DMS 273 treated with DMSO at 0.1 percent for 48 hours (cell line): ENCODE data around the gene PRKCA.
"Not testable (repeated sequence)": the region's sequence is repeated elsewhere in the genome, so short reads cannot be mapped to it uniquely, and the experiment has no call there.

Experiments used
- DNase-seq: peaks from one replicate; lab custom pipeline; 2025; lab: John Stamatoyannopoulos, UW

Gene PRKCA

DNA sequence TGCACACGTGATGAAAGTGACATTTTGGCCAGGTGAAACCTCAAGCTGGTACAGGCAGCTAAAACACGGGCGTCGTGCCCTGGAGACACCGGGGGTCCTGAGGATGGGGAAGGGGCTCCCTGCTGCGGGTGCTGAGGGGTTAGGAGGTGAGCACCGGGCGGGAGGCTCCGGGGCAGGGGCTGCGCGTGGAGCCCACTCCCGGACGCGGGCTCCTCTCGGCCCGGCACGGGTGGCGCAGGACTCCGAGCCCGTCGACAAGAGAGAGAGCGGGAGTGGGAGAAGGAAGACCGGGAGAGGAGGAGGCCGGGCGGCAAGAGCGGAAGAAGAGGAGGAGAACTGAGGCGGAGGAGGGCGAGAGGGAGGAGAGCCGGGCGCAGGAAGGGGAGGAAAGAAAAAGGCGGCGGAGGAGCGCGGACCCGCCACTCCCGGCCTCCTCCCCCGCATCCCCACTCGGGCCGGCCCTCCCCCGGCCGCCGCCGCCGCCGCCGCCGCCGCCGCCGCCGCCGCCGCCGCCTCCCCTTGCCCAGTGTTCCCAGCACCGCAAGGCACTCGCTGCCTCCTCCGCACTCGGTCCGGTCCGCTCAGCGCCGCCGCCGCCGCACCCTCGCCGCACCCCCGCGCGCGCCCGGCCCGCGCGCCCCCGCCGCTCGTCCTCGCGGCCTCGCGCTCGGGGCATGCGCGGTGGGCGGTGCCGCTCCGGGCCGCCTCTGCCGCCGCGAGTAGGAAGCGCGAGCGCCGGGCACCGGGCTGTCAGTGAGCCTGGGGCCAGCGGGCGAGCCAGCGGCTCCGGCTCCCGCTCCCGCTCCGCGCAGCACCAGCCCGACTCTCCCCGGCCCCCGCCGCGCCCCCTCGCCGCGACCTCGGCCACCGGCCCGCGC lies at the start of gene PRKCA:
Gene PRKCA (plus strand): TSS at position 750 of the 878 bp plus-strand sequence.
- peak; percentile 46 for DNase-seq

- DNase-seq: not testable (repeated sequence)
Measured at GRCh38 chr17:66253458-66253857, 49.0 kb upstream of the PRKCA start.

DNA sequence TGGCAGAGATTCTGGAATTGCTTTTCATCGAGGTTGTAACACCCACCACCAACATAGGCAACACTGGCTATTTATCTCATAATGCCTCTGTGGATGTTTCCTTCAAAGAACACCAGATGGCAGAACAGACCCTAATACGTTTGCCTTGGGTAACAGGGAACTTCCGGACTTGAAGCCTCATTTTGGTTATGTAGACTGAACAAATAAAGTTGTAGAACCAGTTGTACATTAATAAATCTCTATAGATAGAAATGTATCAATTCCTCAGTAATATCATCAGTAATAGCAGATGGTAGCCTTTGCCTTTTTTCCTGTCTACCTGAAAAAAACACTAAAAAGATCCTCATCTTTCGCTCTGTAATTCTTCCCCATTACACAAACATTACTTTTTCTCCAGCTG lies 47.3 kb upstream of the PRKCA start:
- peak; percentile 30 for DNase-seq

- DNase-seq: no peak
Measured at GRCh38 chr17:66255527-66255971, 46.9 kb upstream of the PRKCA start.

DNA sequence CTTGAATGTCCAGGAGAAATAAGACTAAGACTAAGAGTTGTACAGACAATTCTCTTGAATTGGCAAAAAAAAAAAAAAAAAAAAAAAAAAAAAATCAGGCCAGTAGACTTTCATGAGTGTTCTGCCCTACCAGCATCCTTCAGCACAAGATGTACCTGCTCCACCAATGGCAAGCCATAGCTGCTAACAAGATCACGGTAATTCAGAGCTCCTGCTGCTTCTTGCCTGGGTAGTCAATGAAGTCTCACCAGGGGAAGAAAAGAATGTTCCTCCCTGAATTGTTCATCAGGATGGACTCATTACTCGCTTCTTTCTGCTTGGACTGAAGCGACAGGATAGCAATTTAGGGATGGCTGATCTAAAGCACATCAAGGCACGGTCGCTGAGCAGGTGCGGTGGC lies 42.1 kb upstream of the PRKCA start:
- DNase-seq: no peak

DNA sequence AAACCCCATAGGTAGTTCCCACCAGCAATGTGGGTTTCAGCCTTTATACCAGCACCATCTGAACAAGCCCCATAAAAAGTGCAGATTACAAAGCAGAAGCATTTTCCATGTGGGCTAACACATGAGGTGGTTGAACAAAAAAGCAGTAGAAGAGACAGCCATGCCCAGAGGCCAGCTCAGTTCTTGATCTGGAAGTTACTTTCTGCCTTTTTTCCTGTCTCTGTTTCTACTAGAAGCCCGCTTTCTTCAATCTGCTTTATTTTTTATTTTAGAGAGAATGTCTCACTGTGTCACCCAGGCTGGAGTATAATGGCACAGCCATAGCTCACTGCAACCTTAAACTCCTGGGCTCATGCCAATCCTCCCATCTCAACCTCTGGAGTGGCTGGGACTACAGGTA lies 41.7 kb upstream of the PRKCA start:
- no peak for DNase-seq

DNA sequence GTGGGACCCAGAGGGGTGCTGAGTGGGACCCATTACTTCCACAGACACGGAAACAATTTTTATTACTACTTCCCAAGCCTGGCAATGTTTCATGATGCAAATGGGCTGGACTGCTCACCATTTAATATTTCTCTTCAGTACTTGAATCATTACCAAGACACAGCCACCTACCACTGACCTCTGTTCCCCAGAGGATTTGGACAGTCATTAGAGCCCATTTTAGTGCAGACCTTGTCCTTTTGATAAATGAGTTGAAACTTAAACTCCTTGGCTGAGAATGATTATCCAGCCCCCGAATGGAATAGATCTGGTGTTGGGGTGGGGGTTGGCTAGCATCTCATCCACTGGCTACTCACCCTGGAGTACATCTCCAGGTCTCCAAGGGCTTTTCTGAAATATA lies 39.6 kb upstream of the PRKCA start:
- DNase-seq: no peak

DNA sequence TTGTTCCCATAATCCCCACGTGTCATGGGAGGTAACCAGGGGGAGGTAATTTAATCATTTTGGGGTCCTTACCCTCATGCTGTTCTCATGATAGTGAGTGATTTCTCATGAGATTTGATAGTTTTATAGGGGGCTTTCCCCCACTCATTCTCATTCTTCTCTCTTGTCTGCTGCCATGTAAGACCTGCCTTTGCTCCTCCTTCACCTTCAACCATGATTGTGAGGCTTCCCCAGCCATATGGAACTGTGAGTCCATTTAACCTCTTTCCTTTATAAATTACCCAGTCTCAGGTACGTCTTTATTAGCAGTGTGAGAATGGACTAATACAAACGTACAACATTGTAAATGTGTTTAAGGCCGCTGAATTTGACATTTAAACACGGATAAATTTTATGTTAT lies 37.7 kb upstream of the PRKCA start:
- DNase-seq: no peak

DNA sequence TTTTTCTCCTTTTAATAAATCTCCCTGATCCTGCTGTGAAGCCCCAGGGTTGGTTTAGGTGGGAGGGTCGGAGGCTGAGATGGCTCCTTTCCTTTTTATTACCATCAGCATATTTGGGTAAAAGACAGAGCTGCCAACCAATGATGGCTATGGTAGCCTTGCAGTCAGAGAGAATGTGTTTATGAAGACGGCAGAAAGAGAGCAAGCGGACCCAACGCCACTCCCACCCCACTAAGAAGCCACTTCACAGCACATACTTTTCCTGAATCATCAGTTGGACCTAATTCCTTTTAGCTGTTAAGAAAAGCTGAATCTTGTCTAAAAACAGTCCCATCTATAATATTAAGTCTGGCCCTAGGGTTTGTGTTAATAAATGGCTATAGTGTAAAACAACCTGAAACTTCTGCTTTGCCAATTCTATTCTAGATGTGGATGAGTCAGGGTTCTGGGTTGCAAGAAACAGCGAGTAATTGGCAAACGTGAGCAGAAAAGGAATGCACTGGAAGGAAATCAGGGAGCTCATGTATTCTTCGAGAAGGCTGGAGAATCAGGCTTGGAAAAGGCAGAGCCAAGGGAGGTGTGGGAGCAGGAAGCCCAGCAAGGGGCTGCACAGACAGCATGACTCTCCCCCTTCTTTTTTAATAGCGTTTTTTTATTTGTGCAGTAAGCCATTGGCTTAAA lies 34.0 kb upstream of the PRKCA start:
- DNase-seq: no peak

GRCh38 chr17:66270106-66270505 lies 32.3 kb upstream of the PRKCA start:
- DNase-seq: no peak

DNA sequence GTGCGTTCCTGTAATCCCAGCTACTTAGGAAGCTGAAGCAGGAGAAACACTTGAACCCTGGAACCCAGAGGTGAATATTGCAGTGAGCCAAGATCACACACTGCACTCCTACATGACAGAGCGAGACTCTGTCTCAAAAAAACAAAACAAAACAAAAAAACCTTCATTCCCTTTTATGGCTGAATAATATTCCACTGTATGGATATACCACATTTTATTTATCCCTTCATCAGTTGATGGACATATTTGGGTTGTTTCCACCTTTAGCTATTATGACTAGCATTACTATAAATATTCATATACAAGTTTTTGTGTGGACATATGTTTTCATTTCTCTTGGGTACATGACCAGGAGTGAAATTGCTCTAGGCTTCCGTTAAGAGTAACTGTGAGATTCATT lies 30.9 kb upstream of the PRKCA start:
- no peak for DNase-seq

DNA sequence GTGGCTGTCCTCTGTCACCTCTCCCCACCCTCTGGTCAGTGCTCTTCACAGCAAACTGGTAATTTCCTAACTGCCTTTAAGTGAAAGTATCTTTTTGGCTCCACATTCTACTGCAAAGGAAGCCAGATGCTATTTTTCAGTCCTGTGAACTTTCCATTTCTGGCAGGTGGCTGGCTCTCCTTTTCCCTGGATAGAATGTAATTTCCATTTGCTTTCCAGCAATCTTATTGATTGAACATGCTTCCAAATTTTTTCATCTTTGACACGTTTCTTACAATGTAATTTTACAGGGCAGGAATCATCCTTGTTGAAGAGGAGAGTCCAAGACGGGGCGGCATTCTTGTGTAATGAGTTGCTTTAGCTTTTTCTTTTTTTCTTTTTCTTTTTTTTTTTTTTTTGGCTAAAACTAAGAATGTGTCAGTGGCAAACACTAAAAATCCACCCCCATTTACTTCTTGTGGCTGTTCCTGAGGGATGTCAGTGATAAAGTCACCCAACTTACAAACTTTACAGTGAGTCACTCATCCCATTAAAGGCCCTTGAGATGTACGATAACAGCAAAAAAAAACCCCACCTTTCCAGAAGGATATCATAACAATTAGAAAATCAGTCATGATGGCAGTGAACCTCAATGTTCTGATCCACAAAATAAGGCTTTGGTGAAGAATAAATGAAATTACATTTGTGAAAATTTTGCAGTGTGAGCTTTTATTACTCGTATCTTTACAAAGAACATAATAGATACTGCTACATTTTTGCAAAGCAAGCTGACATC lies 29.4 kb upstream of the PRKCA start:
- no peak for DNase-seq

- no peak for DNase-seq
Measured at GRCh38 chr17:66273586-66273848, 28.9 kb upstream of the PRKCA start.

- DNase-seq: no peak
Measured at GRCh38 chr17:66275651-66276050, 26.8 kb upstream of the PRKCA start.

DNA sequence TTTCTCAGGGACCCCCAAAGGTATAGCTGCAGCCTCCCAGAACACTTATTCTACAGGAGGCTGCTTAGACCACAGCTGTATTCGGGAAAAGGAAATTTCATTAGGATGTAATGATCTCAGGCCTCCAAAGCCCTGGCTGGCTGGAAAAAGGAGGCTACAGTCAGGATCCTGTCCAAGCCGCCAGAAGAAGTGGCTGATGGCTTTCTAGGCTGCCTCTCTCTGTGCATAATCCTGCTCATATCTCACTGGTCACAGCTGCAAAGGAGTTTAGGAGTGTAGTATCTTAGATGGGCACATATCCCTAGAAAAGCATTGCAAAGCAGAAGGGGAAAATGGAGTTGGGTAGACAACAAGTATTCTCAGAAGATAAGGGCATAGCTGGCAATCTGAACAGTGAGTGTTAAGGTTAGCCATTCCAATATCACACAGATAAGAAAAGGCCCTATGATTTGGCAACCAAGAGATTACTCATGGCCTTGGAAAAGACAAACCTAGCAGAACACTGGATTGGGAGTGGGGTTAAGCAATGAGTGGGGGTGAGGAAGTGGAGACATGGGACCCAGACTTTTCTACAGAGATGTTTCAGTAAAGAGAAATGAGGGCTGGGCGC lies 26.0 kb upstream of the PRKCA start:
- no peak for DNase-seq

GRCh38 chr17:66277191-66277590 lies 25.2 kb upstream of the PRKCA start:
- no peak for DNase-seq

DNA sequence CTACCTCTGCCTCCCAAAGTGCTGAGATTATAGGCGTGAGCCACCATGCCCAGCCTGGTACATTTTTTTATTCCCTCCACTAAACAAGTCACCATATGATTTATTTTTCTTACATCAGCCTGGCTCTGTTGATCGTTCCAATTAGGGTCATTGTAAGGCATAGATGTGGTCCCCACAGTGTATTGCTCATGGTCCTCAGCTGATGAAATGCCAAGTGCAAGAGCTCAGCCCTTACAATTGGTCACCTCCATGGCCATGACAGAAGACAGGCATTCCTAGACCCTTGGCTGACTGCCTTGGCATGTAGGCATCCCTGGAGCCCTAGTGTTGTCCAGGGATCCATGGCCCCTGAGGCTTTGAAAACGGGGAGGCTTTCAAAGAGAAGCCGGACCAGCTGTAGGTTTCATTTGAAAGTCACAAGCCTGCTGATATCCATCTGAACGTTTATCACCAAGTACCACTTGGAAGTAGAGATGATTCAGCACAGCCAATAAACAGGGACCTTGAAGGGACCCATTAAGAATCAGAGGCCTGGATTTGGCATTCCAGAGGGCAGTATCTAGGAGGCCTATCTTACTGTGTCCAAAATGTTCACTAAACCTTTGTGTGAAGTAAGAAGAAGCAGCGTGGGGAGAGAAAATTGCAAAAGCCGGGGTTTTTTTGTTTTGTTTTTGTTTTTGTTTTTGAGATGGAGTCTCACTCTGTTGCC lies 20.6 kb upstream of the PRKCA start:
- DNase-seq: no peak

- DNase-seq: no peak
Measured at GRCh38 chr17:66283296-66283934, 19.0 kb upstream of the PRKCA start.

GRCh38 chr17:66283971-66284370 lies 18.4 kb upstream of the PRKCA start:
- DNase-seq: no peak

DNA sequence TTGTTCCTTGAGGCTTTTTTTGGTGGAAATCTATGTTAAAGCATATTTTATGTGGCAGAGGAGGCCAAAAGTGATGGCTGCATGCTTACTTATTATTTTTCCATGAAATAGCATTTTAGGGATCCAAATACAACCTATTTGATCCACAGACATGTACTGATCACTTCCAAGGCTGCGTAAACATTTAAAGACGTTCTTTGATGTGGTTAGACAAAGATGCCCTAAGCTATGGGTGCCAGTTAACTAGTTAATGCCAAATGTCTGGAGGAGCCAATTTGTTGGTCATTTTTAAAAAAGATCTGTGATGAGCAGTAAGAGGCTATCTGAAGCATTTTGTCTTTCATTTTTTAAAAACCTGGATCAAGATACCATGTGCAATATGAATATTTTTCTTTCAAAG lies 17.3 kb upstream of the PRKCA start:
- DNase-seq: no peak

DNA sequence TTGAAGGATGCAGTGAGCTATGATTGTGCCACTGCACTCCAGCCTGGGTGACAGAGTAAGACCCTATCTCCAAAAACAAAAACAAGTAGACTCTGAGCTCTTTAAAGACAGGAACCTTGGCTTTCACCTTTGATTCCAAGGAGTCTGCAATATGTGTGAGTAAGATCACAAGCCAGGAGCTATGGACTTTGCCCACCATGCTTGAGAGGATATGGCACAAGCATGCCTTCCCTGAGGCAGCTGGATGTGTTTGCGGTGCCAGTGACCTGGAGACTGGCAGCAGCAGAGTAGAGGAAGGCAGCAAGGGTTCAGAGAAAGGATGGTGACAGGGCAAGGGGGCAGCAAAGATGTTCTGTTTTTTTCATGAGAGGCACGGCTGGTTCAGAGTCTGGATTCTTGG lies 14.5 kb upstream of the PRKCA start:
- DNase-seq: no peak
